Stimulated activated CD8-positive, alpha-beta memory T cell treated with anti-CD3 and anti-CD28 coated beads, Interleukin-4, amount 100 ng/mL, for 24 hours (primary cell): Measurements from ENCODE around the gene FCGBP.
"Not testable (repeated sequence)": the region's sequence is repeated elsewhere in the genome, so short reads cannot be mapped to it uniquely, and the experiment has no call there.

Experiments
- DNase-seq: peaks from one replicate; pipeline ENCODE4 v3.0.0-alpha.2; 2020; ENCODE audit warnings: low read depth

The FCGBP gene

DNA sequence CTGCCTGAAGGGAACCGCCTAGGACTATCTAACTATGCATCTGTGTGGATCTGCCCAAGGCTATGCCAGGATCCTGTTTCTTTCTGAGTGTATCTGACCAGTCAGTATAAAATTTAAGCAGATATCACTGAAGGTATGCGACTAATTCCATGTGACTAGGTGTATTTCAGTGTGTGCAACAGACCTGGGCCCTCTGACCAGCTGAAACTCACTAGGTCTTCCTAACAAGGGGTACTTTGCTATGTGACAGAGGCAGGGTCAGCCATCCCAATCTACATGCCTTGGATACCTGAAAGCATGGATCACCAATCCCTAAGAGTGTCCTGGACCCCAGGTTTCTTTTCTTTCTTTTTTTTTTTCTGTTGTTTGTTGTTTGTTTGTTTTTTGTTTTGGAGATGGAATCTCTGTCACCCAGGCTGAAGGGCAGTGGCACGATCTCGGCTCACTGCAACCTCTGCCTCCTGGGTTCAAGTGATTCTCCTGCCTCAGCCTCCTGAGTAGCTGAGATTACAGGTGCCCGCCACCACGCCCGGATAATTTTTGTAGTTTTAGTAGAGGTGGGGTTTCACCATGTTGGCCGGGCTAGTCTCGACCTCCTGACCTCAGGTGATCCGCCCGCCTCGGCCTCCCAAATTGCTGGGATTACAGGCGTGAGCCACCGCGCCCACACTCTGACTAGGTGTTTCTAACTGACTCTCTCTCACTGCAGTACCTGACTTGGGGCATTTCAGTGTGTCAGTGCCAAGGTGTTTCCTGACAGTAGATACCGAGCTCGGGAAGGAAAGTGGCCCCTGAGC is 43.5 kb downstream of the FCGBP start:
- no peak for DNase-seq

DNA sequence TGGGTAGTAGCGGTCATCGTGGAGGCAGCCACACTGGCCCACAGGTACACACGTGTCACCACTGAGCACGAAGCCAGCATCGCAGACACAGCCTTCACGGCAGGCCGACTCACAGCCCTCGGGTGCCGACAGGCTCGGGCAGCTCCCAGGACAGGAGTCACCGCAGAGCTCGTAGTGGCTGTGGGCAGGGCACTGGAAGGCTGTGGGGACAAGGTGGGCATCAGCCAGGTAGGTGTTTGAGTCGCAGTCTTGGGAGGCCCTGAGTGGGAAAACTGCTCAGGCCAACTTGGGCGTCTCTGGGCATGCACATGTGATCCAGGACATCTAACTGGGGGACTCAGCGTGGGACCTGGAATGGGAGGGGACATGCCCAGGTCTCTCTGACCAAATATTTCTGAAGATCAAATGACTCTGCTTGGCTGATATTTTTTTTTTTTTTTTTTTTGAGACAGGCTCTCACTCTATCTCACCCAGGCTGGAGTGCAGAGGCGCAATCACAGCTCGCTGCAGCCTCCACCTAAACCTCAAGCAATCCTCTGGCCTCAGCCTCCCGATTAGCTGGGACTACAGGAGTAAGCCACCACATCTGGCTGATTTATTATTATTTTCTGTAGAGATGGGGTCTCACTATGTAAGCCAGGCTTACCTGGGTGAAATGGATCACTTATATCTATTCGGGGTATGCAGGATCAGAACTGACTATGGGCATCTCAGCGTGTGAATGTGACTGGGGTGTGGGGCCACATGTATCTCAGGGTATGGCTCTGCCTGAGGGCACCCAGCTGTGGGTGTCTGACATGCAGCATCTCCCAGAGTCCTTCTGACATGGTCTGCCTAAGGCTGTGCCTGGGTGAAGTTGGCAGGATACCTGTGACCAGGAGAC is 44.3 kb downstream of the FCGBP start:
- DNase-seq, result not testable (repeated sequence)

DNA sequence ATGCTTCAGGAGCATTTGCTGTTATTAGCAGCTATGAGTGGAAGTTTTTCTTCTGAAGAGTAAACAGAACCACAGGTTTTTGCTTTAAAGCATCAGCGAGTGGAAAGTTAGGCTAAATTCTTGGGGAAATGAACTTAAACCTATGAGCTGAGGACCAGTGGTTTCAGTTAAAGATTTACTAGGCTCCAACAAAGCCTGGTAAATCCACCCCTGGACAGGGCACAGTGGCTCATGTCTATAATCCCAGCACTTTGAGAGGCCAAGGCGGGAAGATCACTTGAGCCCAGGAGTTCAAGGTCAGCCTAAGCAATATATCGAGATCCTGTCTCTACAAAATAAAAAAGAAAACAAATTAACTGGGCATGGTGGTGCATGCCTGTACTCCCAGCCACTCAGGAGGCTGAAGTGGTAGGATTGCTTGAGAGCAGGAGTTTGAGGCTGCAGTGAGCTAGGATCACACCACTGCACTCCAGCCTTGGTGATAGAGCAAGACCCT is 46.9 kb downstream of the FCGBP start:
- DNase-seq, result not testable (repeated sequence)

DNA sequence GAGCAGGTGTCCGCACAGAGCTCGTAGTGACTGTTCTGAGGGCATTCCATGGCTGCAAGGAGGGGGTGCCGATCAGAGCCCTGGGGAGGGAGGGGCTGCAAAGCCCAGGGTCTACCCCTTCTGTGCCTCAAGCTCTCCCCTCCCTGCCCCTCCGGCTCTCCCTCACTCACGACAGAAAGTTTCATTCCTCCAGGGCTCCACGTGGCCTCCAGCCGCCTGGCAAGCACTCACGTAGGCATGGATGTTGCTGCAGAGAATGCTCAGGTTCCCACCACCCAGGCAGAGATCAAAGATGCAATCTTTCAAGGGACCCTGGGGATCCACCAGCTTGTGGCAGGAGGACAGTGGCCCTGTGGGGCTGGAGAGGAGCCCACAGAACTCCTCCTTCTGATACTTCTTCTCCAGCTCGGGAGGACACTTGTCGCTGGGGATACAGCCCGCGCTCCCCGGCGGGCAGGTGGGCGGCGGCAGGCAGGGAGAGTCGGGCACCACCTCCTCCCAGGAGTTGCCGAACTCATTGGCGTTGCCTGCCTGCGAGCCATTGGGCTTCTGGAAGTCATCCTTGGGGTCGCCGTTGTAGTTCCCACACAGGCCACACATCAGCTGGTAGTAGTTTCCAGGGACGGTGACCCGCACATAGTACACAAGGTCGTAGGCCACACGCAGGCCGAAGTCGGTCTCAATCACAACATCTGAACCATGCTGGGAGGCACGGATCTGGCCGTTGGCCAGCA is 48.4 kb downstream of the FCGBP start:
- DNase-seq, result not testable (repeated sequence)

- not testable (repeated sequence) for DNase-seq
Observed at GRCh38 chr19:39884721-39885120, 49.7 kb downstream of the FCGBP start.
